C4-2B (cell line): ENCODE measurements around the gene YTHDC2.

Experiments
- CTCF ChIP-seq: fragments of 450-650 bp; conservative IDR thresholded peaks from 2 replicates; pipeline ENCODE4 v1.5.1; 2017; ENCODE audit warnings: mild to moderate bottlenecking
- ZFX ChIP-seq: fragments of 450-650 bp; IDR thresholded peaks from 2 replicates; pipeline ENCODE4 v1.6.1; 2017

GRCh38 chr5:113538313-113538712 is 24.8 kb downstream of the YTHDC2 start:
- TF ChIP-seq CTCF (no peak), ZFX (no peak)
